HL-60 (cell line): ENCODE data around the gene ERVMER34-1.

Experiments
- DNase-seq, 2 experiments: peaks; one replicate each; pipeline ENCODE4 v3.0.0-alpha.2; 2010 to 2020; ENCODE audit warnings: low read depth in 1 of 2, low spot score in 1 of 2
- H3K27ac ChIP-seq: fragments of 250-450 bp; sonication (Bioruptor Pico); replicated peaks from 2 replicates; pipeline ENCODE4 v1.5.1; 2020; ENCODE audit warnings: mild to moderate bottlenecking, moderate library complexity
- H3K27me3 ChIP-seq: fragments of 250-450 bp; sonication (Bioruptor Pico); 2 replicates; pipeline ENCODE4 v1.5.1; 2021; ENCODE audit warnings: mild to moderate bottlenecking, moderate library complexity; ENCODE audit not compliant: insufficient read depth, poor library complexity, severe bottlenecking
- H3K4me3 ChIP-seq: replicated peaks from 2 replicates; pipeline ENCODE4 v1.5.1; 2011; ENCODE audit warnings: mild to moderate bottlenecking, control low read depth, low read length; ENCODE audit not compliant: insufficient read depth
- GABPA ChIP-seq: IDR thresholded peaks from 2 replicates; pipeline ENCODE4 v1.6.1; 2012; ENCODE audit warnings: low read depth
- POLR2AphosphoS5 ChIP-seq: IDR thresholded peaks from 2 replicates; pipeline ENCODE4 v1.6.1; 2012; ENCODE audit warnings: low read depth
- SPI1 ChIP-seq: IDR thresholded peaks from 2 replicates; pipeline ENCODE4 v1.6.1; 2012; ENCODE audit warnings: low read depth, mild to moderate bottlenecking, borderline replicate concordance
- TF ChIP-seq, protein P1 (sequence below): IDR thresholded peaks from one replicate; pipeline ENCODE4 v1.5.1; 2011; ENCODE audit warnings: low read length, control low read depth, inconsistent platforms; ENCODE audit not compliant: insufficient read depth
- TF ChIP-seq, protein P2 (sequence below): IDR thresholded peaks from 2 replicates; pipeline ENCODE4 v1.6.1; 2012; ENCODE audit warnings: low read depth; ENCODE audit not compliant: insufficient replicate concordance

Gene ERVMER34-1

DNA sequence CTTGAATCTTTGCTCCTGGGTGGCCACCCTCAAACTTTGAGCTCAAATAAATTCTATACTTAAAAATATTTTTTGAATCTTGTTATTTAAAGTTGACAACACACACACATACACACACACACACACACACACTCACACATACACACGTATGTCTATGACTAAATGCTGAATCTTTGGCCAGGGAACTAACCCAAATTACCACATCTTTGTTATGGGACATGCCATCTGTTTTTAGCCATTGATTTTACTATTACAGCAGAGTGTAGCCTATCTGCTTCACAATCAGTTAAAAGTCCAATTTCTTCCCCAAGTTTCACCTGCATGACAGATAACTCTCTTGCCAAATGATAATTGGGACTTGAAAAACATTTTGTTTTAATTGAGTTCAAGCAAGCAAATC lies 47.1 kb downstream of the ERVMER34-1 start:
- TF ChIP-seq, protein P1, sequence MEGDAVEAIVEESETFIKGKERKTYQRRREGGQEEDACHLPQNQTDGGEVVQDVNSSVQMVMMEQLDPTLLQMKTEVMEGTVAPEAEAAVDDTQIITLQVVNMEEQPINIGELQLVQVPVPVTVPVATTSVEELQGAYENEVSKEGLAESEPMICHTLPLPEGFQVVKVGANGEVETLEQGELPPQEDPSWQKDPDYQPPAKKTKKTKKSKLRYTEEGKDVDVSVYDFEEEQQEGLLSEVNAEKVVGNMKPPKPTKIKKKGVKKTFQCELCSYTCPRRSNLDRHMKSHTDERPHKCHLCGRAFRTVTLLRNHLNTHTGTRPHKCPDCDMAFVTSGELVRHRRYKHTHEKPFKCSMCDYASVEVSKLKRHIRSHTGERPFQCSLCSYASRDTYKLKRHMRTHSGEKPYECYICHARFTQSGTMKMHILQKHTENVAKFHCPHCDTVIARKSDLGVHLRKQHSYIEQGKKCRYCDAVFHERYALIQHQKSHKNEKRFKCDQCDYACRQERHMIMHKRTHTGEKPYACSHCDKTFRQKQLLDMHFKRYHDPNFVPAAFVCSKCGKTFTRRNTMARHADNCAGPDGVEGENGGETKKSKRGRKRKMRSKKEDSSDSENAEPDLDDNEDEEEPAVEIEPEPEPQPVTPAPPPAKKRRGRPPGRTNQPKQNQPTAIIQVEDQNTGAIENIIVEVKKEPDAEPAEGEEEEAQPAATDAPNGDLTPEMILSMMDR: no peak
- no peak for TF ChIP-seq GABPA
- H3K27ac ChIP-seq: no peak overlapping the region
- no peak overlapping the region for H3K4me3 ChIP-seq
- no peak for DNase-seq
- no peaks in the 10 kb centered on the region for H3K27me3 ChIP-seq

DNA sequence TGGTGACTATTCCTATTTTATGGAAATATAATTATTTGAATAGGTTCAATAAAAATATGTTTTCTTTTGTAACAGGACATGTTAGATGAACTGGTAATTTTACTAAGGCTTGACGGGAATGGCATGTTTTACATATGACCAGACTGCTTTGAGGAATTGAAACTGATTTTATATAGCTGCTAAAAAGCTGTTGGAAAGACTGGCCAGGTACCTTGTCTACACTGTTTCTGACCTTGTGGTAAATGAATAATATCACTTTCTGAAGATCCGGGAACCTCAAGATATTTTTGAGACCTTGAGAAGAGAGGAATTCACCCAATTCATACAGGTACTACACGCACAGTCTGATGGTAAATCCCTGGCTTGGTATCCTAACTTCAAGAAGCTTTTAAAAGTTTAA lies 50.0 kb downstream of the ERVMER34-1 start:
- Histone ChIP-seq H3K4me3 (no peak overlapping the region), H3K27ac (no peak overlapping the region), H3K27me3 (no peaks in the 10 kb centered on the region)
- no peak for TF ChIP-seq SPI1
- TF ChIP-seq GABPA: no peak
- TF ChIP-seq, protein P2, sequence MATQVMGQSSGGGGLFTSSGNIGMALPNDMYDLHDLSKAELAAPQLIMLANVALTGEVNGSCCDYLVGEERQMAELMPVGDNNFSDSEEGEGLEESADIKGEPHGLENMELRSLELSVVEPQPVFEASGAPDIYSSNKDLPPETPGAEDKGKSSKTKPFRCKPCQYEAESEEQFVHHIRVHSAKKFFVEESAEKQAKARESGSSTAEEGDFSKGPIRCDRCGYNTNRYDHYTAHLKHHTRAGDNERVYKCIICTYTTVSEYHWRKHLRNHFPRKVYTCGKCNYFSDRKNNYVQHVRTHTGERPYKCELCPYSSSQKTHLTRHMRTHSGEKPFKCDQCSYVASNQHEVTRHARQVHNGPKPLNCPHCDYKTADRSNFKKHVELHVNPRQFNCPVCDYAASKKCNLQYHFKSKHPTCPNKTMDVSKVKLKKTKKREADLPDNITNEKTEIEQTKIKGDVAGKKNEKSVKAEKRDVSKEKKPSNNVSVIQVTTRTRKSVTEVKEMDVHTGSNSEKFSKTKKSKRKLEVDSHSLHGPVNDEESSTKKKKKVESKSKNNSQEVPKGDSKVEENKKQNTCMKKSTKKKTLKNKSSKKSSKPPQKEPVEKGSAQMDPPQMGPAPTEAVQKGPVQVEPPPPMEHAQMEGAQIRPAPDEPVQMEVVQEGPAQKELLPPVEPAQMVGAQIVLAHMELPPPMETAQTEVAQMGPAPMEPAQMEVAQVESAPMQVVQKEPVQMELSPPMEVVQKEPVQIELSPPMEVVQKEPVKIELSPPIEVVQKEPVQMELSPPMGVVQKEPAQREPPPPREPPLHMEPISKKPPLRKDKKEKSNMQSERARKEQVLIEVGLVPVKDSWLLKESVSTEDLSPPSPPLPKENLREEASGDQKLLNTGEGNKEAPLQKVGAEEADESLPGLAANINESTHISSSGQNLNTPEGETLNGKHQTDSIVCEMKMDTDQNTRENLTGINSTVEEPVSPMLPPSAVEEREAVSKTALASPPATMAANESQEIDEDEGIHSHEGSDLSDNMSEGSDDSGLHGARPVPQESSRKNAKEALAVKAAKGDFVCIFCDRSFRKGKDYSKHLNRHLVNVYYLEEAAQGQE: no peak
- no peak for TF ChIP-seq POLR2AphosphoS5
- TF ChIP-seq, protein P1: no peak
- no peak for DNase-seq

DNA sequence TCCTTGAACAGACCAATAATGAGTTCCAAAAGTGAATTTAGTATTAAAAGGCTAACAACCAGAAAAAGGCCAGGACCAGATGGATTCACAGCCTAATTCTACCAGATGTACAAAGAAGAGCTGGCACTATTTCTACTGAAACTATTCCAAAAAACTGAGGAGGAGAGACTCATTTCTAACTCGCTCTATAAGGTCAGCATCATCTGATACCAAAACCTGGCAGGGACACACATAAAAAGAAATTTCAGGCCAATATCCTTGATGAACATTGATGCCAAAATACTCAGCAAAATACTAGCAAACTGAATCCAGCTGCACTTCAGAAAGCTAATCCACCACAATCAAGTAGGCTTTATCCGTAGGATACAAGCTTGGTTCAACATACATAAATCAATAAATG lies 56.3 kb downstream of the ERVMER34-1 start:
- TF ChIP-seq GABPA (no peak), SPI1 (no peak), POLR2AphosphoS5 (no peak)
- TF ChIP-seq, protein P1: no peak
- TF ChIP-seq, protein P2: no peak
- Histone ChIP-seq H3K27ac (no peak overlapping the region), H3K27me3 (no peaks in the 10 kb centered on the region), H3K4me3 (no peak overlapping the region)
- no peak for DNase-seq

DNA sequence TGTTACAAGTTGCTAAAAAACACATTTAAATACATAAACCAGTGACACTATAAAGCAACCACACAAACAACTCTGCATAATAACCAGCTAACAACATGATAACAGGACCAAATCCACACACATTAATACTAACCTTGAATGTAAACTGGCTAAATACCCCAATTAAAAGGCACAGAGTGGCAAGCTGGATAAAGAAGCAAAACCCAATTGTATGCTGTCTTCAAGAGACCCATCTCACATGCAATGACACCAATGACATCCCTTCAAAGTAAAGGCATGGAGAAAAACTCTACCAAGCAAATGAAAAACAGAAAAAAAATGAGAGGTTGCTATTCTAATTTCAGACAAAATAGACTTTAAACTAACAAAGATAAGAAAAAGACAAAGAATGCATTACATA lies 57.7 kb downstream of the ERVMER34-1 start:
- no peak for DNase-seq
- no peak overlapping the region for H3K4me3 ChIP-seq
- TF ChIP-seq POLR2AphosphoS5 (no peak), GABPA (no peak), SPI1 (no peak)
- TF ChIP-seq, protein P2: no peak
- TF ChIP-seq, protein P1: no peak
- H3K27ac ChIP-seq: no peak overlapping the region
- no peaks in the 10 kb centered on the region for H3K27me3 ChIP-seq
